Ishikawa (cell line): Measurements from ENCODE around the gene OPHN1.

Source experiments
- CEBPB ChIP-seq: IDR thresholded peaks from 2 replicates; pipeline ENCODE4 v1.6.1; 2012
- CREB1 ChIP-seq: IDR thresholded peaks from 2 replicates; pipeline ENCODE4 v1.6.1; 2012; ENCODE audit warnings: low read depth
- EGR1 ChIP-seq: IDR thresholded peaks from 2 replicates; pipeline ENCODE4 v1.6.1; 2012
- NFIC ChIP-seq: IDR thresholded peaks from 2 replicates; pipeline ENCODE4 v1.6.1; 2012
- RAD21 ChIP-seq: IDR thresholded peaks from 2 replicates; pipeline ENCODE4 v1.6.1; 2012; ENCODE audit warnings: low read depth
- TAF1 ChIP-seq: IDR thresholded peaks from 2 replicates; pipeline ENCODE4 v1.6.1; 2012; ENCODE audit warnings: low read depth, mild to moderate bottlenecking
- TCF12 ChIP-seq: IDR thresholded peaks from 2 replicates; pipeline ENCODE4 v1.6.1; 2012; ENCODE audit warnings: low read depth
- TEAD4 ChIP-seq: IDR thresholded peaks from 2 replicates; pipeline ENCODE4 v1.6.1; 2012
- YY1 ChIP-seq: IDR thresholded peaks from 2 replicates; pipeline ENCODE4 v1.6.1; 2012; ENCODE audit warnings: low read depth
- ZBTB7A ChIP-seq: IDR thresholded peaks from 2 replicates; pipeline ENCODE4 v1.6.1; 2012; ENCODE audit warnings: low read depth
- TF ChIP-seq, protein P1 (sequence below): IDR thresholded peaks from 2 replicates; pipeline ENCODE4 v1.6.1; 2012
- TF ChIP-seq, protein P2 (sequence below): IDR thresholded peaks from 2 replicates; pipeline ENCODE4 v1.6.1; 2012
- TF ChIP-seq, protein P3 (sequence below): IDR thresholded peaks from 2 replicates; pipeline ENCODE4 v1.6.1; 2012; ENCODE audit warnings: low read depth, mild to moderate bottlenecking

OPHN1 gene

DNA sequence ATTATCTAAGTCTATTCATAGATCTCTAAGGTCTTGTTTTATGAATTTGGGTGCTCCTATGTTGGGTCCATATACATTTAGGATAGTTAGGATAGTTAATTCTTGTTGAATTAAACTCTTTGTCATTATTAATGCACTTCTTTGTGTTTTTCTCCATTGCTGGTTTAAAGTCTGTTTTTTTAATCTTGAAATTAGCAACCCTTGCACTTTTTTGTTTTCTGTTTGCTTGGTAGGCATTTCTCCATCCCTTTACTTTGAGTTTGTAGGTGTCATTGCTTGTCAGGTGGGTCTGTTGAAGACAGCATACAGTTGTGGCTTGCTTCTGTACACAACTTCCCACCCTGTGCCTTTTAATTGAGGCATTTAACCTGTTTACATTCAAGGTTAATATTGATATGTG, 434.8 kb downstream of the OPHN1 start:
- TF ChIP-seq, protein P1, sequence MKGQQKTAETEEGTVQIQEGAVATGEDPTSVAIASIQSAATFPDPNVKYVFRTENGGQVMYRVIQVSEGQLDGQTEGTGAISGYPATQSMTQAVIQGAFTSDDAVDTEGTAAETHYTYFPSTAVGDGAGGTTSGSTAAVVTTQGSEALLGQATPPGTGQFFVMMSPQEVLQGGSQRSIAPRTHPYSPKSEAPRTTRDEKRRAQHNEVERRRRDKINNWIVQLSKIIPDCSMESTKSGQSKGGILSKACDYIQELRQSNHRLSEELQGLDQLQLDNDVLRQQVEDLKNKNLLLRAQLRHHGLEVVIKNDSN, result no peak
- TF ChIP-seq, protein P2, sequence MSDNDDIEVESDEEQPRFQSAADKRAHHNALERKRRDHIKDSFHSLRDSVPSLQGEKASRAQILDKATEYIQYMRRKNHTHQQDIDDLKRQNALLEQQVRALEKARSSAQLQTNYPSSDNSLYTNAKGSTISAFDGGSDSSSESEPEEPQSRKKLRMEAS, result no peak
- TF ChIP-seq TCF12, result no peak
- TF ChIP-seq YY1, result no peak
- no peak for TF ChIP-seq CREB1
- TF ChIP-seq CEBPB, result no peak
- no peak for TF ChIP-seq ZBTB7A
- no peak for TF ChIP-seq TAF1
- no peak for TF ChIP-seq RAD21
- TF ChIP-seq TEAD4, result no peak
- no peak for TF ChIP-seq EGR1
- TF ChIP-seq, protein P3, sequence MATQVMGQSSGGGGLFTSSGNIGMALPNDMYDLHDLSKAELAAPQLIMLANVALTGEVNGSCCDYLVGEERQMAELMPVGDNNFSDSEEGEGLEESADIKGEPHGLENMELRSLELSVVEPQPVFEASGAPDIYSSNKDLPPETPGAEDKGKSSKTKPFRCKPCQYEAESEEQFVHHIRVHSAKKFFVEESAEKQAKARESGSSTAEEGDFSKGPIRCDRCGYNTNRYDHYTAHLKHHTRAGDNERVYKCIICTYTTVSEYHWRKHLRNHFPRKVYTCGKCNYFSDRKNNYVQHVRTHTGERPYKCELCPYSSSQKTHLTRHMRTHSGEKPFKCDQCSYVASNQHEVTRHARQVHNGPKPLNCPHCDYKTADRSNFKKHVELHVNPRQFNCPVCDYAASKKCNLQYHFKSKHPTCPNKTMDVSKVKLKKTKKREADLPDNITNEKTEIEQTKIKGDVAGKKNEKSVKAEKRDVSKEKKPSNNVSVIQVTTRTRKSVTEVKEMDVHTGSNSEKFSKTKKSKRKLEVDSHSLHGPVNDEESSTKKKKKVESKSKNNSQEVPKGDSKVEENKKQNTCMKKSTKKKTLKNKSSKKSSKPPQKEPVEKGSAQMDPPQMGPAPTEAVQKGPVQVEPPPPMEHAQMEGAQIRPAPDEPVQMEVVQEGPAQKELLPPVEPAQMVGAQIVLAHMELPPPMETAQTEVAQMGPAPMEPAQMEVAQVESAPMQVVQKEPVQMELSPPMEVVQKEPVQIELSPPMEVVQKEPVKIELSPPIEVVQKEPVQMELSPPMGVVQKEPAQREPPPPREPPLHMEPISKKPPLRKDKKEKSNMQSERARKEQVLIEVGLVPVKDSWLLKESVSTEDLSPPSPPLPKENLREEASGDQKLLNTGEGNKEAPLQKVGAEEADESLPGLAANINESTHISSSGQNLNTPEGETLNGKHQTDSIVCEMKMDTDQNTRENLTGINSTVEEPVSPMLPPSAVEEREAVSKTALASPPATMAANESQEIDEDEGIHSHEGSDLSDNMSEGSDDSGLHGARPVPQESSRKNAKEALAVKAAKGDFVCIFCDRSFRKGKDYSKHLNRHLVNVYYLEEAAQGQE, result no peak
- no peak for TF ChIP-seq NFIC
